HG03103 (cell line): Measurements from ENCODE around the gene RRAS.
"Not testable (repeated sequence)": the region's sequence is repeated elsewhere in the genome, so short reads cannot be mapped to it uniquely, and the experiment has no call there.

Experiments used
- ATAC-seq: cut with Tn5 transposase; IDR thresholded peaks from one replicate; pipeline ENCODE4 v1.9.1; 2021; ENCODE audit warnings: low read depth; ENCODE audit not compliant: unreplicated experiment

RRAS gene

DNA sequence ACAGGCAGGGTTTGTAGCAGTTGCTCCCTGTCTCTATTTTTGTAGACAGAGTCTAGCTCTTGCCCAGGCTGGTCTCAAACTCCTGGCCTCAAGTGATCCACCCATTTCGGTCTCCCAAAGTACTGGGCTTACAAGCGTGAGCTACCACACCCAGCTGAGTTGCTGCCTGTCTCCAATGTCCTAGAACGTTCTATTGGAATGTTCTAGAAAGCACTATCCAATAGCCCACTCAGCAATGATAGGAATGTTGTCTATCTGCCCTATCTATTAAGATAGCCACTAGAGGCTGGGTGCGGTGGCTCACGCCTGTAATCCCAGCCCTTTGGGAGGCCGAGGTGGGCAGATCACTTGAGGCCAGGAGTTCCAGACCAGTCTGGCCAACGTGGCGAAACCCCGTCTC lies 6.7 kb downstream of the RRAS start:
- ATAC-seq, result not testable (repeated sequence)

DNA sequence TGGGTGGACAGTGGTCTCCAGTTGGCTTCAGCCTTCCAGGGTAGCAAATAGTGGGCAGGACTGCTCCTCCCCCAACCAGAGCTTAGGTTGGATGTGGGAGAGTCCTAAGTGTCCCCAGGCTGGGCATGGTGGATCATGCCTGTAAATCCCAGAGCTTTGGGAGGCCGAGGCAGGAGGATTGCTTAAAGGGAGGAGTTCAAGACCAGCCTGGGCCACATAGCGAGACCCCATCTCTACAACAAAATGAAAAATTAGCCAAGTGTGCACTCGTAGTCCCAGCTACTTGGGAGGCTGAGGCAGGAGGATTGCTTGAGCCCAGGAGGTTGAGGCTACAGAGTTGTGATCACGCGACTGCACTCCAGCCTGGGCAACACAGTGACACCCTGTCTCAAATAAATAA lies 7.4 kb downstream of the RRAS start:
- ATAC-seq, result no peak

DNA sequence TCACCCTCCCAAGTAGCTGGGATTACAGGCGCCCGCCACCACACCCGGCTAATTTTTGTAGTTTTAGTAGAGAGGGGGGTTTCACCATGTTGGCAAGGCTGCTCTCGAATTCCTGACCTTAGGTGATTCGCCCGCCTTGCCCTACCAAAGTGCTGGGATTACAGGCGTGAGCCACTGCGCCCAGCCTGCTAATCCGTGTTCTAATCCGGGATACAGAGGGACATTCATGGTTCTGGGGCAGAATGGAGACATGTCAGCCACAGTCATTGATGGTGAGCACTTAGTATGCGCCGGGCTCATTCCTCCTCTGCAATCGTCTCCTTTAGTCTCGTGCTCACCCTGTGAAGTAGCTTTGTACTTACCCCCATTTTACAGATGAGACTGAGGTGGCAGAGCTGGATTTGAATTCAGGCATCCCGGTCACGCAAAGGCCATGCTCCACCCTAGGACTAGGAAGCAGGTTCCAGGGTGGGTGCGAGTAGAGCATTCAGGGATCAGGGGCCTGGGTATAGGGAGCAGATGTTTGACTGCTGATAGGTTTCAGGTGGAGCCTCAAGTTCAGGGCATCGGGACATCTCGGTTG lies 8.2 kb downstream of the RRAS start:
- ATAC-seq, result no peak

DNA sequence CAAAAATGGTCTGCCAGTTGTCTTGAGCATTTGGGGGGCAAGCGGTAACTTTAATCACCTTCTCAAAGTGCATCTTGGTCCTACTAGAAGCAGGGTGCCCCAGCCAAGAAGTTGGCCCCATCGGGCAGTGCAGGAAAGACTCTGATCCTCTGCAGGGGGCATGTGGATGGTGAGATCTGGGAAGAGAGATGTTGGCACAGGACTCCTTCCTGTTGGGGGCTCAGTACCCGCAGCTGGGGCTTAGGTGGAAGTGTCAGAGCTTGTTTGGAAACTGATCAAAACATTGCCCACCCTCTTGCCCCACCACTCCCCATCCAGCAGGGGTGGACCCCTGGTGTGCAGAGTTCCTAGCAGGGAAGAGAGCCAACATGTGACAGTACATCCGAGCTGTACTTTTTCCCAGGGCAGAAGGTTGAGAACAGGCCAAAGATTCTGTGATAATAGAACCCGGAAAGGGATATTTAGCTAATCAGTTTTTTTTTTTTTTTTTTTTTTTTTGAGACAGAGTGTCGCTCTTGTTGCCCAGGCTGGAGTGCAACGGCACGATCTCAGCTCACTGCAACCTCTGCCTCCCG lies 8.8 kb downstream of the RRAS start:
- ATAC-seq, result no peak

DNA sequence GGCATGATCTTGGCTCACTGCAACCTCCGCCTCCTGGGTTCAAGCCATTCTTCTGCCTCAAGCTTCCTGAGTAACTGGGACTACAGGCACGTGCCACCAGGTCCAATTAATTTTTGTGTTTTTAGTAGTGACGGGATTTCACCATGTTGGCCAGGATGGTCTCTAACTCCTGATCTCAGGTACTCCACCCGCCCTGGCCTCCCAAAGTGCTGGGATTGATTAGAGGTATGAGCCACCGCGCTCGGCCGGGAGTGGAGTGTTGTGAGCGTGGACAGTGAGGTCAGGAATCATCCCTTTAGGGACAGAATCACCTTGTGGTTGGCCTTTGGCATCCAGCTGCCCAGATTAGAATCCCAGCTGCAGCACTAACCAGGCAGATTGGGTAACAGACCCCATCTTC lies 10.3 kb downstream of the RRAS start:
- no peak for ATAC-seq

DNA sequence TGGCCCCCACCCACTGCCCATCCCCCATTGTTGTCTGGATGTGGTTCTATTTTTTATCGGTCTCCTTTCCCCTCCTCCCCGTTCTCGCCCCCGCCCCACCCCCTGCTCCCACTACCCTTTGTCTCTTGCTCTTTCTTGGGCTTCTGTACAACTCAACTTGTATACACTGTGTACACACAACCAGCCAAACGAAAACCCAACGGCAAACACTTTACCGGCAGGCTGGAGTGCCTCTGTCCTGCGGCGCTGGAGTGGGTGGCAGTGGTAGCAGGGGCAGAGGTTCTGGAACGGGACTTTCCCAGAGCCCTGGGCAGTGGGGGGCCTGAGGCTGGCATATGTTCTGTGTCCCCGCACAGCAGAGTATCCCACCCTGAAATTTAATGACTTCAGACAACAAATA lies 13.7 kb downstream of the RRAS start:
- ATAC-seq, result no peak

DNA sequence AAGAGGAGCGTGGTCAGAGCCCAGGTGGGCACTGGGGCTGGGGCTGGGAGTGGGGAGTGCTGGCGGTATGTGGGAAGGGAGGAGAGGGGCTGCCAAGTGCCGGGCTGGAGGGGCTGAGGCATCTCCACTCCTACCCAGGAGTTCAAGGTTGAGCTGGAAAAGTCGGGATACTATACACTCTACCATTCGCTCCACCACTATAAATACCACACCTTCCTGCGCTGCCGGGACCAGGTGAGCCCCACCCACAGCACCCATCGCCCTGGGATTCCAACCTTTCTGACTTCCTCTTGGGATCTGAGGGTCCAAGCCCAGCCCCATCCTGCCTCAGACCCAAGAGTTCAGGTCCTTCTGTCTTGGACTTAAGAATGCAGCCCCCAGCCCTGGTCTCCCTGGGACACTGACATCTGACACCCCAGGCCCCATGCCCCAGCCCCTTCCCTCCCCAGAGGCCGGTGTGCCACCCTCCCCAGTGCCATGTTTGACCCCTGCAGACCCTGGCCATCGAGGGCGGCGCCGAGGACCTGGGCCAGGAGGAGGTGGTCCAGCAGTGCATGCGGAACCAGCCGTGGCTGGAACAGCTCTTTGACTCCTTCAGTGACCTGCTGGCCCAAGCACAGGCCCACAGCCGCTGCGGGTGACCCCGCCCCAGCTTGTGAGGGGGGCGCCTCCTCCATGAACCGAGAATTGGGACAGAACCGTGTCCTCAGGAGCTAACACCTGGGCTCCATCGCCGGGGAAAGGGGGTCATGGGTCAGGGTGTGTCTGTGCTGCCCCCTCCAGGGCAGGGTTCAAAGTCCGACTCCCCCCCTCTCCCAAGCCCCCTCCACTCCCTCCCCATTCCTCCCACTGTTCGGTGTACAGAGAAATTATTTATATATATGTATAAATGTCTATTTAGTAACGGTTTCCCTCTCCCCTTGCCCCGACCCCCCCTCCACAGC lies 14.7 kb downstream of the RRAS start:
- no peak for ATAC-seq

DNA sequence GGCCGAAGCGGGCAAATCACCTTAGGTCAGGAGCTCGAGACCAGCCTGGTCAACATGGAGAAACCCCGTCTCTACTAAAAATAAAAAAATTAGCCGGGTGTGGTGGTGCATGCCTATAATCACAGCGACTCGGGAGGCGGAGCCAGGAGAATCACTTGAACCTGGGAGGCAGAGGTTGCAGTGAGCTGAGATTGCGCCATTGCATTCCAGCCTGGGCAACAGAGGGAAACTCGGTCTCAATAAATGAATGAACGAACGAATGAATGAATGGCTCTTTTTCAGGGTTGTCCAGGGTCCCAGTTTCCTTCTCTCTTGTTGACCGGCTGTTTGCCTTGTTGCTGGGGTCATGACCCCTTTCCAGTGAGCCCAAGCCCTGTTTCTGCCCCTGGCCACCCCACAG lies 22.1 kb downstream of the RRAS start:
- ATAC-seq, result not testable (repeated sequence)

DNA sequence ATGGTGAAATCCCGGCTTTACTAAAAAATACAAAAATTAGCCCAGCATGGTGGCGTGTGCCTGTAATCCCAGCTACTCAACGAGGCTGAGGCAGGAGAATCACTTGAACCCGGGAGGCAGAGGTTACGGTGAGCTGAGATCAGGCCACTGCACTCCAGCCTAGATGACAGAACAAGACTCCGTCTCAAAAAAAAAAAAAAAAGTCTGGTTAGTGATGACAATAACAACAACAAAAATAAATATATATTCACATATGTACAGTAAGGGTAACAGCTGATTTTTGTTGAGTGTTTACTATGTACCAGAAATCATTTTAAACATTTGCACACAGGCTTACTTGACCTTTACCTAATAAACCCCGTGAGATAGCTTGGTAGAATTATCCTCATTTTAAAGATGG lies 23.0 kb downstream of the RRAS start:
- ATAC-seq, result no peak

DNA sequence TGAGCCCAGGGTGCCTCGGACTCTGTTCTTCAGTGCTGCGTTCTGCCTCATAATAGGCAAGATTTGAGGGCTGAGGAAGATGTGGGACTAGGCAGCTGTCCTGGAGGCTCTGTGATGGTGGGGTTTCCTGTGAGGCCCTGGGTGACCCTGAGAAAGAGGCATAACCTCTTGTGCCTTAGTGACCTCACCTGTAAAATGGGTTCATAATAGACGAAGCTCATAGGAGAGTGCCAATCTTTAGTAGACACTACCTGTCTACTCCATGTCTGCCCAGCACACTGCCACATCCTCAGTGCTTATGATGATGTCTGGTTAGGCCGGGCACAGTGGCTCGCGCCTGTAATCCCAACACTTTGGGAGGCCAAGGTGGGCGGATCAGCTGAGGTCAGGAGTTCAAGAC lies 23.4 kb downstream of the RRAS start:
- ATAC-seq, result no peak

DNA sequence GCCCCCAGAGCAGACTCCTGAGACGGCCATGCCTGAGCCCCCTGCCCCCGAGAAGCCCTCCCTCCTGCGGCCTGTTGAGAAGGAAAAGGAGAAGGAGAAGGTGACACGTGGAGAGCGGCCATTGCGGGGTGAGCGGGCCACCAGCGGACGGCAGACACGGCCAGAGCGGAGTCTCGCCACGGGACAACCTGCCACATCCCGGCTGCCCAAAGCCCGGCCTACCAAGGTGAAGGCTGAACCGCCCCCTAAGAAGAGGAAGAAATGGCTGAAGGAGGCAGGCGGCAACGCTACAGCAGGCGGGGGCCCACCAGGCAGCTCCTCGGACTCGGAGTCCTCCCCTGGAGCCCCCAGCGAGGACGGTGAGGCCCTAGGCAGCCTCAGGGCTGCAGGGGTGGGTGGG lies 24.1 kb downstream of the RRAS start:
- no peak for ATAC-seq

DNA sequence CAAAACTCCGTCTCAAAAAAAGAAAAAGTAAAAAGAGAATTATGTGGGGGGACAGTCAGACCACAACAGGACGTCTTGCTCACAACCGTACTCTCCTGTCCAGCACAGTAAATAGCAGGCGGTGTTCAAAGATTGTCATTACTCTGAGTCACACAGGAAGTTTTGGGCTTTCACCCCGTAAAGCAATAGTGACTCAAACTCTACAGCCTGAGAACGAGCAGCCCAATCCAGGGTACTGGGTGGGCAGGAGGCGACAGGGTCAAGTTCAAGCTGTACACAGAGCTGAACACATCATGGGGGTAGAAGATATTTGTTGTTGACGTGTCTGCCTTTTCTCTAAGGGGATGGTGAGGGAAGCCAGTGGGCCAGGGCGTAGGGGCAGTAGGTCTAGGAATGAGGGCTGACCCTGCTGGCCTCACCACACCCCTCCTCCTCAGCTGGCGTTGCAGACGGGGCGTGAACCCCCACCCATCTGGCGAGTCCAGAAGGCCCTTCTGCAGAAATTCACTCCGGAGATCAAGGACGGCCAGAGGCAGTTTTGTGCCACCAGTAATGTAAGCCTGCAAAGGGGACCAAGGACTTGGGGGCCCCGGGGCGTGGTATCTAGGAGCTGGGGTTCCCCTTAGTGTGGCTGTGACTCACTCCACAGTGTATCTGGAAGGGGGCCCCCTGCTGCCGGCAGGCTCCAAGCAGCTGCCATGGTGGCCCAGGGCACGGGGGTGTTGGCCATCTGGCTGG lies 25.7 kb downstream of the RRAS start:
- ATAC-seq, result no peak

DNA sequence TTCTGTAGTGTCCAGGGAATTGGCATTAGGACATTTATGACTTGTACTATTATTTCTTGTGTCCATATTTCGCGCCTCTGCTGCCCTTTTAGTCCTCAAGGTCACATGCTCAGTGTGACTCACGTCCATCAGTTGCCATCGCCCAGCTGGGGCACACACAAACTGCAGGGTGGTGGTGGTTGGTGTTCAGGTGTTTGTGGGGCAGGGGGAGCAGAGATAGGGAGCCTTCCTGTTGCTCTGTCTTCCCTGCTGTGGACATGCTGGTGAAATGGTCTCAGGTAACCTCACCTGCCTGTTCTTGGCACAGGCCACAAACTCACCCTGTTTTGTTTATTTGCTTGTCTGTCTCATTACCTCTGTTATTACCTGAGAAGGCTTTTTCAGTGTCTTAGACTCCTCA lies 26.6 kb downstream of the RRAS start:
- no peak for ATAC-seq

DNA sequence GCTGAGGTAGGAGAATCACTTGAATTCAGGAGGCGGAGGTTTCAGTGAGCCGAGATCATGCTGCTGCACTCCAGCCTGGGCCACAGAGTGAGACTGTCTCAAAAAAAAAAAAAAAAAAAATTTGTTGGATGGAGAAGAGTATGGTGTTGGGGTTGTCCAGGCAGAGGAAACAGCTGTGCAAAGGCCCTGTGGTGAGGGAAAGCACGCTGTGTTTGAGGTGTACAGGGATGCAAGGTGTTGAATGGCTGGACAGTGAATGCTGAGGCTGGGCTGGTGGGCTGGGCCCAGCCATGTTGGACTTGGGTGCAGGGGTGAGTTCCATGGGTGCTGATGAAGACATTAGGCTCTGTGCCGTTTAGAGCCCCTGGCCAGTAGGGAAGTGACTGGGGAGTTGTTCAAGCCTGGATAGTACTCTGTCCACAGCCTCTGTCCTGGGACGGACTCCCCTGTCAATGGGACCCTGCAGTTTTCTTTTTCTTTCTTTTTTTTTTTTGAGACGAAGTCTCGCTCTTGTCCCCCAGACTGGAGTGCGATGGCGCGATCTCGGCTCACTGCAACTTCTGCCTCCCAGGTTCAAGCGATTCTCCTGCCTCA lies 30.3 kb downstream of the RRAS start:
- ATAC-seq, result no peak

DNA sequence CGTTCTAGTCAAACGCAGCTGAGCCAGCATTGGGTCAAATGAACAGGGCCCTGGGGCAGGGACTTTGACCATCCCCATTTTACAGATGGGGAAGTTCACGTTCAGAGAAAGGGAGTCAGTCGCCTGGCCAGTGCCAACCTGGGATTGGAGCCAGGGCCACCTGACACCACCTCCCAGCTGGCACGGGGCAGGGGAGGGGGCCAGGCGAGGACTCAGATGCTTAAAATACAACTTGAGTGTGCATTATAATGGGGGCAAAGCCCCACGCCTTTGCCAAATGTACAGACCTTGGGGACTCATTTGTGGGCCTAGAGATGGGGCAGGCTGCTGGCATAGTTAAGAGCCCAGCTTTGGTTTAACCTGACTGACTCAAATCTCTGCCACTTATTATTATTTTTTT lies 34.3 kb downstream of the RRAS start:
- ATAC-seq, result no peak

DNA sequence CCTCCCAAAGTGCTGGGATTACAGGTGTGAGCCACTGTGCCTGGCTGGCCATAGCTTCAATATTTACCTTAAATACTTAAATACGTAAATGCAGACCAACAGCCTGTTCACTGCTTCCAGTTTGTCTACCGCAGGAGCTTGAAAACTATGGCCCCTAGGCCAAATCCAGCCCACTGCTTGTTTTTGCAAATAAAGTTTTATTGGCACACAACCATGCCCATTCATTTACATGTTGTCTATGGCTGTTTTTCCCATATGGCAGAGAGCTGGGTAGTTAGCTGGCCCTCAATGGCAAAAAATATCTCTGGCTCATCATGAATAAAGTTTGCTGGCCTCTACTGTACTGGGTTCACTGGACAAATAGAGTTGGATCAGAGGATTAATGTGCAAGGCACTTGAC lies 37.1 kb downstream of the RRAS start:
- ATAC-seq, result no peak

DNA sequence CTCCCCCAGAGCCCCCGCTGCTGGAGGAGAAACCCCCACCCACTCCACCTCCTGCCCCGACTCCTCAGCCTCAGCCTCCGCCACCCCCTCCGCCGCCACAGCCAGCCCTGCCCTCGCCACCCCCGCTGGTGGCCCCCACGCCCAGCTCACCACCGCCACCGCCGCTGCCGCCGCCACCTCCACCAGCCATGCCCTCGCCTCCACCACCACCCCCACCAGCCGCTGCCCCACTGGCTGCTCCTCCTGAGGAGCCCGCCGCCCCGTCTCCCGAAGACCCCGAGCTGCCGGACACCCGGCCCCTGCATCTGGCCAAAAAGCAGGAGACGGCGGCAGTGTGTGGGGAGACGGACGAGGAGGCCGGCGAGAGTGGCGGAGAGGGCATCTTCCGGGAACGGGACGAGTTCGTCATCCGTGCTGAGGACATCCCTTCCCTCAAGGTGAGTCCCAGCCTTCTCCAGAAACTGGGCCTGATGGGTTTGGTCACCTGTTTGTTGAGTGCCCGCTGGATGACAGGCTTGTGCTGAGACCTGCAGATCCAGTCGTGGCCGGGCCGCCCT lies 38.4 kb downstream of the RRAS start:
- no peak for ATAC-seq

DNA sequence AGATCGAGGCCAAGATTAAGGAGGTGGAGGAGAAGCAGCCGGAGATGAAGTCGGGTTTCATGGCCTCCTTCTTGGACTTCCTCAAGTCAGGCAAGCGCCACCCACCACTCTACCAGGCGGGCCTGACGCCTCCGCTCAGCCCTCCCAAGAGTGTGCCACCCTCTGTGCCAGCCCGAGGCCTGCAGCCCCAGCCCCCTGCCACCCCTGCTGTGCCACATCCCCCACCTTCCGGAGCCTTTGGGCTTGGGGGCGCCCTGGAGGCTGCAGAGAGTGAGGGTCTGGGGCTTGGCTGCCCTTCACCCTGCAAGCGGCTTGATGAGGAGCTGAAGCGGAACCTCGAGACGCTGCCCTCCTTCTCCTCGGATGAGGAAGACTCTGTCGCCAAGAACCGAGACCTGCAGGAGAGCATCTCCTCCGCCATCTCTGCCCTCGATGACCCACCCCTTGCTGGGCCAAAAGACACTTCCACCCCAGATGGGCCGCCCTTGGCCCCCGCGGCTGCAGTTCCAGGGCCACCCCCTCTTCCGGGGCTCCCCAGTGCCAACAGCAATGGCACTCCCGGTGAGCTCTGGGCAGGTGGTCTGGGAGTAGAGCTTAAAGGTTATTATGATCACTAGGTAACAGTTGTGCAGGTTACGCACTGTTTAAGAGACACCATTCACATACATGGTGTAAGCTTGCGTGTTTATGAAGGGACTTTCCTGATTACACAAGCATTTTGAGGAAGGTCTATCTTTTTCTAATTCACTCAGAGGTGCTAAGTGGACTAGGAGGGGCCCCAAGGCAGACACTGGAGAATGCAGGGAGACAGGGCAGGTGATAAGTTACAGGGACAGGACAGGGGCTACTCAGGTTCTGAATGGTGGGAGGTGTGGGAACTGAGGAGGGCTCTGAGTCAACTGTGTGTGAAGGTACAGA lies 40.3 kb downstream of the RRAS start:
- no peak for ATAC-seq

DNA sequence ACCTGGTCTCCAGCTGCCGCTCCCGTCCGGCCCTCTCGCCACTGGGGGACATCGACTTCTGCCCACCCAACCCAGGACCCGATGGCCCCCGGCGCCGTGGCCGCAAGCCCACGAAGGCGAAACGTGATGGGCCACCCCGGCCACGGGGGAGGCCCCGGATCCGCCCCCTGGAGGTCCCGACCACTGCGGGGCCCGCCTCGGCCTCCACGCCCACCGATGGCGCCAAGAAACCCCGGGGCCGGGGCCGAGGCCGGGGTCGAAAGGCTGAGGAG lies 42.3 kb downstream of the RRAS start:
- no peak for ATAC-seq
